SH-SY5Y (cell line): ENCODE measurements around the gene WBP2.

Source experiments
- GATA2 ChIP-seq: IDR thresholded peaks from 2 replicates; pipeline ENCODE4 v1.6.1; 2011; ENCODE audit warnings: mild to moderate bottlenecking, low read depth, low read length
- GATA3 ChIP-seq: IDR thresholded peaks from 2 replicates; pipeline ENCODE4 v1.6.1; 2011; ENCODE audit warnings: low read depth, mild to moderate bottlenecking, low read length, moderate library complexity

DNA sequence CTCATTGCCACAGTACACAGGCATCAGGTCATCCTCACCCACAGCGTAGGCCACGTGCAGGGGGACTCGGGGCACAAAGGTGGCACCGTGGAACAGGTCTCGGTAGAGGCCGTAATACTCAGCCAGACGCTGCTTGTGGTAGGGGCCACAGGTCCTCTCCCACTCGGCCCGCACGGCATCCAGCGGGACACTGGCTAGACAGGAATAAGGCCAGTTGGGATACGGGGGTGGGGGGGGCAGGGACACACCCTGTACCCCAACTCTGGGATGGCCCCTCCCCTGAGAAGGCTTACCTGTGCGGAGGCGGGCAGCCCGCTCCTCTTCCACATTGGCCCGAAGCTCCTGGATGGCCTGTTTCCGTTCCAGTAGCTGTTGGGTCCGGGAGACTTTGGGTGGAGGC lies 46.6 kb upstream of the WBP2 start:
- TF ChIP-seq GATA3, result no peak
- TF ChIP-seq GATA2, result no peak
